ENCODE measurements around the gene AMFR.

The AMFR gene

DNA sequence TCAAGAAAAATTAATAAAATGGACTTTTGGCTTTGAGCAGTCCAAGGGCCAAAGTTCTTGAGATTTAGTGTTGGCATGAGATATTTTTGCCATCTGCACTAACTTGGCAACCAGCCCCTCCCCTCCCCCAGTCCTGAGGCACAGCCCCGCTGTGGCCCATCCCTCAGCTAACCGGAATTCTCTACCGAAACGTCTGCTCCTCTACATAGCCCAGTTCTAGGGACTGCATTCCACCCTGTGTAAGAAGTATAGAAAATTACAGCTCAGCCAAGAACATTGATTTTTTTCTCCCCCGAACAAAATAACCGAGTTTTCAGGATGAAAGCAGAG lies 97.5 kb downstream of the AMFR start:
- POLR2A ChIA-PET (ENCODE audit: low non-redundant PET): no interaction called here
- TF ChIP-seq CTCF (conservative IDR thresholded peaks at IDR 0.05; ENCODE audit: low read depth): no peak
- H3K27ac ChIP-seq: no peak overlapping the region
- DNase-seq (ENCODE audit: low spot score): no peak
- CTCF ChIA-PET: interaction anchor here (2.2 kb wide), 1 partner anchor 9 kb away, joined by 6 read pairs; no protein-coding TSS in a partner anchor

GRCh38 chr16:56327071-56327928 lies 98.0 kb downstream of the AMFR start:
- no peak for DNase-seq (ENCODE audit: low spot score)
- H3K27ac ChIP-seq: no peak overlapping the region
- TF ChIP-seq CTCF (conservative IDR thresholded peaks at IDR 0.05; ENCODE audit: low read depth): no peak
- ChIA-PET POLR2A (ENCODE audit: low non-redundant PET) (no interaction called here), CTCF (interaction anchor here (2.2 kb wide), 1 partner anchor 9 kb away, joined by 6 read pairs; no protein-coding TSS in a partner anchor)

- CTCF ChIA-PET: interaction anchor here (2.8 kb wide), 1 partner anchor 30 kb away, joined by 10 read pairs; no protein-coding TSS in a partner anchor
- POLR2A ChIA-PET (ENCODE audit: low non-redundant PET): no interaction called here
- H3K27ac ChIP-seq: no peak overlapping the region
- DNase-seq (ENCODE audit: low spot score): no peak
- TF ChIP-seq CTCF (conservative IDR thresholded peaks at IDR 0.05; ENCODE audit: low read depth): no peak
These were observed 99.4 kb downstream of the AMFR start for GRCh38 chr16:56325956-56326355.

GRCh38 chr16:56324406-56324805 lies 100.9 kb downstream of the AMFR start:
- DNase-seq (ENCODE audit: low spot score): peak; percentile 87
- H3K27ac ChIP-seq: peak overlapping the region; percentile 66
- POLR2A ChIA-PET (ENCODE audit: low non-redundant PET): no interaction called here
- CTCF ChIA-PET: interaction anchor here (2.8 kb wide), 1 partner anchor 32 kb away, joined by 10 read pairs; no protein-coding TSS in a partner anchor
- TF ChIP-seq CTCF (conservative IDR thresholded peaks at IDR 0.05; ENCODE audit: low read depth): no peak

GRCh38 chr16:56321571-56321970 lies 103.8 kb downstream of the AMFR start:
- no peak for DNase-seq (ENCODE audit: low spot score)
- ChIA-PET CTCF (interaction anchor here (0.6 to 1.1 kb wide), 4 partner anchors 28 to 980 kb away, joined by 3 to 4 read pairs (median 3); no protein-coding TSS in a partner anchor), POLR2A (ENCODE audit: low non-redundant PET) (no interaction called here)

More at GRCh38 chr16:56321571-56321970, 103.8 kb downstream of the AMFR start:
- TF ChIP-seq CTCF (conservative IDR thresholded peaks at IDR 0.05; ENCODE audit: low read depth): no peak
- H3K27ac ChIP-seq: no peak overlapping the region

Data from RWPE1 (cell line).